GM12878 (cell line): ENCODE results near the gene TNFSF13. TPM values are rescaled to one million over a fixed set of nuclear protein-coding genes. Genes with fewer than 3 reads are reported as not detected.

Experiments
- BCLAF1 ChIP-seq: fragments of 450-650 bp; IDR thresholded peaks from 2 replicates; pipeline ENCODE4 v1.6.1; 2017; ENCODE audit warnings: antibody characterized with exemption, mild to moderate bottlenecking, moderate library complexity
- CBFB ChIP-seq: IDR thresholded peaks from 2 replicates; pipeline ENCODE4 v1.6.1; 2016; ENCODE audit warnings: antibody characterized with exemption, low read depth
- E4F1 ChIP-seq: fragments of 450-650 bp; IDR thresholded peaks from 2 replicates; pipeline ENCODE4 v1.6.1; 2018; ENCODE audit warnings: borderline replicate concordance, mild to moderate bottlenecking; ENCODE audit not compliant: partially characterized antibody
- IKZF2 ChIP-seq, 2 experiments: fragments of 450-650 bp; IDR thresholded peaks; 2 replicates each; pipeline ENCODE4 v1.6.1; 2017; ENCODE audit warnings: mild to moderate bottlenecking in 2 of 2, moderate library complexity in 2 of 2
- IRF3 ChIP-seq: fragments of 450-650 bp; IDR thresholded peaks from 2 replicates; pipeline ENCODE4 v1.6.1; 2014; ENCODE audit warnings: mild to moderate bottlenecking
- KLF5 ChIP-seq: fragments of 450-650 bp; IDR thresholded peaks from 2 replicates; pipeline ENCODE4 v1.6.1; 2014; ENCODE audit warnings: mild to moderate bottlenecking; ENCODE audit not compliant: partially characterized antibody
- MEF2B ChIP-seq: fragments of 450-650 bp; IDR thresholded peaks from 2 replicates; pipeline ENCODE4 v1.6.1; 2018; ENCODE audit warnings: mild to moderate bottlenecking, moderate library complexity; ENCODE audit not compliant: partially characterized antibody, poor library complexity, severe bottlenecking
- RUNX3 ChIP-seq: IDR thresholded peaks from 2 replicates; pipeline ENCODE4 v1.6.1; 2012; ENCODE audit warnings: low read length, inconsistent platforms
- SKIL ChIP-seq: fragments of 450-650 bp; IDR thresholded peaks from 2 replicates; pipeline ENCODE4 v1.6.1; 2017; ENCODE audit warnings: mild to moderate bottlenecking, low read depth, inconsistent platforms; ENCODE audit not compliant: poor library complexity, severe bottlenecking
- SRF ChIP-seq, 2 experiments: IDR thresholded peaks; 2 replicates each; pipeline ENCODE4 v1.6.1; 2011; ENCODE audit warnings: low read depth in 2 of 2, low read length in 2 of 2, mild to moderate bottlenecking in 1 of 2, moderate library complexity in 1 of 2
- TARDBP ChIP-seq: IDR thresholded peaks from 2 replicates; pipeline ENCODE4 v1.6.1; 2016; ENCODE audit warnings: borderline replicate concordance
- USF1 ChIP-seq: IDR thresholded peaks from 2 replicates; pipeline ENCODE4 v1.6.1; 2011; ENCODE audit warnings: borderline replicate concordance, low read depth, mild to moderate bottlenecking, moderate library complexity, mixed read lengths, low read length; ENCODE audit not compliant: insufficient read depth; ENCODE audit errors: extremely low read length
- ZBTB4 ChIP-seq: fragments of 450-650 bp; formaldehyde crosslinking; IDR thresholded peaks from 2 replicates; pipeline ENCODE4 v1.4.0; 2022; ENCODE audit warnings: mild to moderate bottlenecking, moderate library complexity
- ZNF24 ChIP-seq: fragments of 450-650 bp; IDR thresholded peaks from 2 replicates; pipeline ENCODE4 v1.6.1; 2017; ENCODE audit warnings: antibody characterized with exemption, mild to moderate bottlenecking
- ZSCAN29 ChIP-seq: fragments of 450-650 bp; IDR thresholded peaks from 2 replicates; pipeline ENCODE4 v1.6.1; 2017; ENCODE audit warnings: mild to moderate bottlenecking, moderate library complexity
- polyA plus RNA-seq, 11 experiments: library from polyadenylated mRNA; depleted of rRNA in 4 of 11; unstranded in 6 of 11; stranded (reverse) in 5 of 11; fragments of >200 nt; fragmentation: Nextera tagmentation in 4 of 11; fragmentation: Illumina TruSeq in 1 of 11; extraction: Ambion mirVana in 4 of 11; extraction: Trizol in 1 of 11; gene quantifications; 1 replicate in 1 of 11; 2 replicates in 10 of 11; pipeline versions ENCODE4 v1.2.1 to v1.2.3, GENCODE V29; 2011 to 2016; ENCODE audit warnings: inconsistent platforms in 2 of 11, missing spikeins in 2 of 11, low read depth in 1 of 11
- total RNA-seq, 4 experiments: library from RNA; depleted of rRNA in 3 of 4; stranded (reverse); fragments of >200 nt in 3 of 4; fragmentation: Illumina TruSeq in 1 of 4; extraction: Trizol in 1 of 4; gene quantifications; 2 replicates each; pipeline versions ENCODE4 v1.2.1 to v1.2.3, GENCODE V29; 2013 to 2021

Gene TNFSF13
- total and polyA plus RNA-seq, 10 of the 15 experiments (the other 5 are each of a cell fraction or from before 2014, with no cell fraction given), result 0.56 to 14.6 (median 9.7) TPM

- no peak for TF ChIP-seq IRF3
- TF ChIP-seq CBFB, result peak; percentile 62; the same call in 1 of the 2 replicates
- peak; percentile 53; the same call in 1 of the 2 replicates for TF ChIP-seq BCLAF1
- TF ChIP-seq E4F1, result no peak
- 0 out of 4 replicates have a peak, but pooled peaks of 1 of the 2 experiments have one; percentile 29 for TF ChIP-seq IKZF2 (IDR thresholded peaks at IDR 0.05)
- no peak for TF ChIP-seq KLF5
- TF ChIP-seq RUNX3, result peak; percentile 74
- no peak for TF ChIP-seq MEF2B
- TF ChIP-seq ZSCAN29, result no peak
- TF ChIP-seq SKIL, result no peak
- TF ChIP-seq ZBTB4, result no peak
- TF ChIP-seq SRF (IDR thresholded peaks at IDR 0.05; ENCODE audit: low read depth in 2 of 2, low read length in 2 of 2), result no peak
- TF ChIP-seq USF1, result peak; percentile 38
- TF ChIP-seq ZNF24, result peak; percentile 70; the same call in 1 of the 2 replicates
- TF ChIP-seq TARDBP, result no peak; the same call in 1 of the 2 replicates
These were observed 15.0 kb downstream of the TNFSF13 start (continued) for GRCh38 chr17:7573324-7574080.
